Frontal cortex (tissue), 4 donors: ENCODE measurements around the gene WDFY4. TPM values are rescaled to one million over a fixed set of nuclear protein-coding genes. Genes with fewer than 3 reads are reported as not detected.

Experiments
- DNase-seq, 2 donors: peaks; one replicate each; pipeline ENCODE4 v3.0.0; 2012; ENCODE audit warnings: low spot score in 2 of 2
- FAIRE-seq: peaks from 2 replicates; lab custom pipeline; 2012; peaks lifted over from hg19 to GRCh38; lab: Jason Lieb, UNC
- total RNA-seq: library from RNA; depleted of rRNA; stranded (reverse); fragments of >200 nt; gene quantifications from one replicate; pipeline ENCODE4 v1.2.3, GENCODE V29; 2014
- donor health status: control.
- donor health status: control.
- donor health status: control.

WDFY4 gene
- total RNA-seq, 1 donor from 2014 or later = 0.41 TPM

DNA sequence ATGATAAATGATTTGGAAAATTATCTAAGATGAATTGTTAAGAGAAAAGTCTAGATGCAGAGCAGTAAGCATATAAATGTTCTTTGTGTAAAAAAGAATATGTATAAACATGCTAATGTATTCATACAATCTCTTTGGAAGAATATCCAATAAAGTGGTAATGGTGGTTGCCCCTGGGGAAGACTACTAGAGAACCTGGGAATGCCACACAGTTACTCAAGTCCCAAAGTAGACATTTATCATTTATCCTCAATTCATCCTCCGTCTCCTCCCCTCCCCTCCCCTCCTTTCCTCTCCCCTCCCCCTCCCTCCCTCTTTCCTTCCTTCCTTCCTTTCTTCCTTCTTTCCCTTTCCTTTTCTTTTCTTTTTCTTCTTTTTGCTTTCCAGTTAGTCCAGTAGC lies 203.3 kb downstream of the WDFY4 start:
- FAIRE-seq = no peak
- DNase-seq = no peak

DNA sequence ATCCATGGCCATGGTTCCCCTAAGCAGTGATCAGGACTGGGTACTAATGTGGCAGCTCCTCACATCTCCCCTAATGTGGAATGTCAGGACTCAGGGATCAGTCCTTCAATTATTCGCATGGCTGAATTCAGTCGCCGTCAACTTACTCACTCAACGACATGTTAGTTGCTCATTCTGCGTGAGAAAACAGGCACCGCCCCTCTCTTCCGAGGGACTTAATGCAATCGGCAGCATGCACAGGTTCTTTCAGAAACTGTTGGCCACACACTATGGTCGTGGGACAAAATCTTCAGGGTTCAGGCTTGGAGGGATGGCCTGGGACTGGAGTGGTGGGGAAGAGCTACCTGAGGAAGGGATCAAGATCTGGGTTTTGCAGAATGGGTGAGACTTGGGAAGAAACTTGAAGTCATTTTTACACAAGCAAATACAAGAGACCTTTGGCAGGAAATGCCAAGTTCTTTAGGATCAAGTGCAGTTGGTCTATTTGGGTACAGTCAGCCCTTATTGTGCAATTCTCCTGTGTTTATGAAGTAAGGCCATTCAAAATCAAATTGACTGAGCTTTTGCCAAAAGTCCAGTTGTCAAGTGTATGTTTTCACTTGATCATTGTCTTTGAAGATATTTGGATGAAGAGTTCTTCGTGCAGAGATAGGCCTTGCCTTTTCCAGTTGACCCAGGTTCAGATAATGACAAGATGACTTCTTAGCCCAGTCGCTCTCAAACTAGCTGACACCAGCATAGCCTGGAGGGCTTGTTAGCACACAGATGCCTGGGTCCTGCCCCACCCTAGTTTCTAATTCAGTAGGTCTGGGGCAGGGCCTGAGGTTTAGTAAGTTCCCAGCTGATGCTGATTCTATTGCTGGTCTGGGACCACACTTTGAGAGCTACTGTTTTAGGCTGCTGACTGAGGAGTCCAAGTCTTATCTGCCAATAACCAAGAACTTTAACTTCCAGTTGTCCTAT lies 206.5 kb downstream of the WDFY4 start:
- FAIRE-seq (no peak), DNase-seq (no peak)

DNA sequence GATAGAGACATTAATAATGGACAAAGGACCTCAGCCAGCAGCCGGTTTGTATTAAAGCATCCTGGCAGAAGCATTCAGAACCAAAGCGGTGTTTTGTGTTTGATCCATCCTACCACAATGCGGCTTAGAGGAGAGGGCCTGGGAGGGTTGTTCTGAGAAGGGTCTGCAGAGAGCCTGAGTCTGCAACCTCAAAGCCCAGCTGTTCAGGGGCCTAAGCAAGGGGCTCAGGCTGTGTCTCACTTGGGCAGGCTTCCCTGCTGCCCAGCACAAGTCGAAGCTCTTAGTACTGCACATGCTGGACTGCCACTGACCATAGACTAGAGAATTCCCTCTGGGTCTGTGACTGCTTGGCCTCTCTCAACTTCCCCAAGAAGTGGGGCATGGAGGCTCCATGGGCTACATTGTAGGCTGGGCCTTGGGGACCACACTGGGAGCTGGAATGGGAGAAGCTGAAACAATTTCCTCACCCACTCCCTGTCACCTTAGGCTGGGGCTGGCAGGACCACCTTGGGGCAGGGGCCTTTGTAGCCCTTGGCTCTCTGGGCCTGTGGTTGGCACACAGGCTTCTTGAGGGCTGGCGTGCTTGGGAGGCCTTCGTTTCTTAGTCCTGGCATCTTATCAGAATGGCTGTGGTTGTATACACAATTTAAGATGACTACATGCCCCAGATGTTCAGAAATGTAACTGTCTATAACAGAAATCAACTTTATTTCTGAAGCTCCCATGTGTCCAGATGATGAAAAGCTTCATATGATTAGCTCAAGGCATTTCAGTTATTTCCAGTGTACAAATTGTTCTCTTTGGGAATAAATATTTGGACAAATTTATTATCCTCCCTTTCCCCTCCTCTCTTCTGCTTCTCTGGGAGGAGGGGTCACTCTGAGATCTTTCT lies 210.5 kb downstream of the WDFY4 start:
- no peak for DNase-seq
- no peak for FAIRE-seq

DNA sequence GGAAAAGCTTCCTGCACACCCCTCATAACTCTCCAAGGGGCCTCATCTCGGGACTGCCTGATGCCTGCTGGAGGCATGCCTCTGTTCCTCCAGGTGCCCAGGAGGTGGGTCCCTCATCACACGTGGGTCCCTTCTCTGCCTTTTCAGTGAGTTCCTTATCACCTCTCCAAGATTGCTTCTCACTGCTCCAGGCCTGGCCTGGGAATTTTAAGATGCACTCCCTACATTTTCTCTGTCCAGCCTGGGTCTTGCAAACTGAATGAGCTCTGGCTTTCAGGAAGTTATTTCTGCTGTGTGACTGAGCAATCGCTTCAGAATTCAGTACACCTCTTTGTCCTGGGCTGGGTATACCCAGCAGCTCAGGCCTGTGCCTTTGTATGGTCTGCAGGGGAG lies 211.1 kb downstream of the WDFY4 start:
- no peak for FAIRE-seq
- no peak for DNase-seq

DNA sequence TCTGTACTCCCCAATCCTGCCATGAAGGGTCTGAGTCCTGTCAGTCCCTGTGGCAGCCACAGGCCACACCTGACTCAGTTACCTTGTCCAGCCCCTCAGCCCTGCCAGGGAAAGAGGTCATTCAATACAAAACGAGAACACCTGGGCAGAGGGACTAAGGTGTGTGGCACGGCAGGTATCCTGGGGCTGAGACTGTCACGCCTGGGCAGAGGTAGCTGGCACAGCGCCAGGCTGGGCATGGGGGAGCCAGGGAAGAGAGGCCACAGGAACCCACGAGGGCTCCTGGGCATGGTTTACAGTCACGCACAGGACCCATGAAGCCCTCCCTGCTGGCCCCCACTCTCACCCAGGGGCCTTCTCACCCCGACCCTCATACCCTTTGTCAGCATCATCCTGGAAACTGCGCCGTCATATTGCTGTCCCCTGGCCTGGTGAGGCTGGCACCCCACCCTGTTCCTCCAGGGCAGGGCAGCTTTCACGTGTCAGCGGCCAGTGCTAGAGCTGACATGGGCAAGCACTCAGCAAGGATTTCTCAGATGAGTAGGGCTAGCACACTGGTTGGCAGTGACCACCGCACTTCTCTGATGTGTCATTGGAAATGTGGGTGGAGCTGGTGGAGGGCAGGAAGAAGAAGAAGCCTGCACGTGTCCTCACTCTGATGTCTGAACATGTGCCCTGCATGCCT lies 212.2 kb downstream of the WDFY4 start:
- DNase-seq = no peak

DNA sequence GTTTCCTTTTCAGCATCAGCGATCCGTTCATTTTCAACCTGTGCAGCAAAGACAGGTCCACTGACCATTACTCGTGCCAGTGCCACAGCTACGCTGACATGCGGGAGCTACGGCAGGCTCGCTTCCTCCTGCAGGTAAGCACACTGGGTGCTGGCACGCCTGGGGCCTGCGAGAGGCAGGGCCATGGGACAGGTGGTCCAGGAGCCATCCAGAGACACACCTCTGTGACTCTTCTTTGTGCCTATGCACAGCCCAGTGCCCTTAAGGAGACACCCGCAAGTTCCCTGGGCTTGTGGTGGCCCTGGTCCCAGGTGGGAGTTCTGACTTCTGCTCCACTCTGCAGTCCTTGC lies 212.7 kb downstream of the WDFY4 start:
- FAIRE-seq (no peak), DNase-seq (no peak)

More for the DNA sequence above, 212.2 kb downstream of the WDFY4 start:
- FAIRE-seq = no peak

DNA sequence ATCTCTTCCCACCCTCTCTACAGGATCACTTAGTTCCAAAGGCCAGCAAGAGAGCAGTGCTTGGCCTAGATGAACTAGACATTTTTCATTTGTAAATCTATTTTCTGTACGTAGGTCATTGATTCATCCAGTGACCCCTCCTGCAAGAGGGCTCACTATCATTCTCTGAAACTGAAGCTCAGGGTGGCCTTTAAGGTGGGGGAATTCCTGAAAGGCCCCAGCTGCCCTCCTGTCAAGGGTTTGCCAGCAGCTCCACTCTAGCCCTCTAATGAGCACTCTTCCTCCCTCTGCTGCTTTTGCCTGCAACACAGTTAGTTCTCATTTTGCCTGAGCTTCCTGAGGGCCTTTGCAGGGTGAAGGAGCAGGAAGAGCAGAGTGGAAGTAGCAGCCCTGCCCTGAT lies 213.8 kb downstream of the WDFY4 start:
- DNase-seq = no peak
- FAIRE-seq = no peak

DNA sequence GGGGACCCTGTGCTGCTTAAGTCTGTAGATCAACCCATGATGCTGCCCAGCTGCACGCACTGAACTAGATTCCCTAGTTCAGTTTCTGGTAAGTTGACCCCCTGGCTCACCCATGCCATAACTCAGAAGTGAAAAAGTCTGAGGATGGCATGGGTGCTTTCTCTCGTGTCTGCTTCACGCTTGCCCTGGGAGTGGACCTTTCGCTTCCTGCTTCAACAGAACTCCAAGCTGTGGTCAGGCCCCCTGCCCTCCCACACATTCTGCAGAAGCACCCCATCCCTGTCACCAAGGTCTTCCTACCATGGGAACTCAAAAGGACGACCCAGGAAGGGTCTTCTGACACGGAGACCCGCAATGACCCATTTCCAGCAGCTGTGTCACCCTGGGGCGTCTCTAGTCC lies 215.1 kb downstream of the WDFY4 start:
- FAIRE-seq (no peak), DNase-seq (no peak)

DNA sequence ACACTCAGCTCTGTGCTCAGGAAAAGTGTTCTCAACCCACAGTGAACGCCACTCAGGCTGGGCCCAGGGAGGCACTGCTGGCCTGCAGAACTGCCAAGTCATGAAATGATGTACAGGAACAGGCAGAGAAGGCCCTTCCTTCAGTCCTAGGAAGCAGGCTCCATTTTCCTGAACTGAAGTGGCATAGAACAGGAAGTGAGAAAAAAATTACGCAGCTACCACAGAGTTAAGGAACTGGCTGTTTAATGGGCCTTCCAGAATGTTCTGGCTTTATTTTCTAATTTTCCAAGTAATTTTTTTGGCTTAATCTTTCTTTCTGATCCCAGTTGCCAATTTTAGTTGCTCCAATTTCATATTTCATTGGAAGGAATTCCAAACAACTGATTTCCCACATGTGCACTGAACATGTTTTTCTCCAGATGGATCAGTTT lies 215.7 kb downstream of the WDFY4 start:
- FAIRE-seq = no peak
- DNase-seq = no peak

DNA sequence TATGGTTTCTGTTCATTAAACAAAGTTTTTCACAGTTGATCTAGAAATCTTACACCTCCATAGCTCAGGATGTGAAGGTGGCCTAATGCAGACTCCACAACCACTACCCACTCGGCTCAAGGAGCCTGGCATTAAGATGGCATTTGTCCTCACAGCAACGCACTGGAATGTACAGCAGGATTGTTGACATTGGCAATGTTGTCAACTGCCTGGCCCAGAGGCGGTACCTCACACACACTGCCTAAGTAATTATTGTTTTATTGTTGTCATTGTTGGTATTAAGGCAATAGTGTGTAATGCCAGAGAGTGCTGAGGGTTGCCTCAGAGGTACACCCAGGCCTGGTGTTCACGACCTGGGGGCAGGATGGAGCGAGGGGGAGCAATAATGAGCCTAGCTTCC lies 216.6 kb downstream of the WDFY4 start:
- FAIRE-seq = no peak
- DNase-seq = no peak

DNA sequence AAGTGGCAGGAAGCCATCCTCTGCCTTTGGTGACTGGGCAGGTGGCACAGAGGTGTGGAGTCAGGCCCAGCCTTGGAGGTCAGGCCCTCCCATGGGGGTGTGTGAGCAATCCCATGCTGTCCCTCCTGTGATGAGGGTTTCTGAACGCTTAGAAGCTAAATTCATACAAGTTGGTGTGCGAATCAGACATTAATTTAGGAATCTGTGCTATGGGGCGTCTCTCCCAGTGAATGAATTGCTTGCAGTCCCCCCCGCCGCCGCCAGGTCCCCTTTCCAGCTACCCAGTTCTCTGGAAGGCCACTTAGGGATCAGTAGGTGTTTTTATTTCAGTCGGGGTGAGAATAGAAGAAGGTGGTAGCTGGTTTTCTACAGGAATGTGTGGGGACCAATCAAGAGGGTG lies 217.4 kb downstream of the WDFY4 start:
- DNase-seq = no peak
- FAIRE-seq = no peak

DNA sequence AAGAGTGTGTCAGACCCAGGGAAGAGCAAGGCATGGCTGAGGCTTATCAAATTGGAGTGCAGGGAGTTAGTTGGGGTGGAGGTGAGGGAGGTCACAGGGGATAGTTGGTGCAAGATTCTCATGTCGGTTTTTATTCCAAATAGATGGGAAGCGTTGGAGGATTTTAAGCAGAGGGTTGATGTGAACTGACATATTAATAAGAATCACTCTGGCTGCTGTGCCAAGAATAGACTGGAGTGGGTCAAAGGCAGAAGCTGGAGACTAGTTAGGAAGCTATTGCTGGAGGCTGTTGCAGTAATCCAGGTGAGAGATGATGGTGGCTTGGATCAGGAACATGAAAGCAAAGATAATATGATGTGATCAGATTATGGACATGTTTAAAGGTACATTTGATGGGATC lies 218.5 kb downstream of the WDFY4 start:
- FAIRE-seq (no peak), DNase-seq (no peak)

DNA sequence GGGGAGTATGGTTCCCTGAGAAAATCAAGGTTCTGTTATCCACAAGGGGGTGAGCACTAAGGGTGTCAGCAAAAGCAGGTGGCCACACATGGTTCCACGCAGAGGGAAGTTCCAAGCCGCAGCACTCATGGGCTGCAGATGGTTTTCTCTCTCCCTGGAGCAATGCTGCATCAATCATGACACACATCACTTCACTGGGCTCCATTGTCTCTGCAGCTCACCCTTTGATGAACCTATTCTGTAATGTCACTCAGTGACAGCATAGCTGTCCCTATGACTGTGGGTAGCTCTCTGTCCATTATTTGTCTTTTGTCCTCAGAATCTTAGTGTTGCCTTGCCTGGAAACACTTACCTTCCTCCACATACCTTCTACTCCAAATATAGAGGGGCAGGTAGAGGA lies 220.2 kb downstream of the WDFY4 start:
- FAIRE-seq = no peak
- no peak for DNase-seq

DNA sequence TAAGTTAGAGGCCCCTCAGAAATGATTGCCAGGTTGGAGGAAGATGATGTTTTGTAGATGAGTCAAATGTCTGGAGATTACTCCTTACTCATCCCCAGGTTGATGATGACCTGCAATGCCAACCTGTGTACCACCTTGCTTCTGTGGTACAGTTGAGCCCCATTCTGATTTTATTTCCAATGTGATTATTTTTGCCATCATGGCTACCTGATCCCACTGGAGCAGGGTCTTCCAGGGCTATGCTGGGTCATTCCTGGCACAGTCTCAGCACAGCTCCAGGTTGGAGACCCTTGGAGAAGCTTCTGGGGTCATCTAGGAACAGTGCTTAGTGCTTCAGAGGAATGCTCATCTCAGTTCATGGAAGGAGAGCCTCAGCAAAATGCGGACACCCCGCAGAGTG lies 220.6 kb downstream of the WDFY4 start:
- FAIRE-seq = no peak
- no peak for DNase-seq

DNA sequence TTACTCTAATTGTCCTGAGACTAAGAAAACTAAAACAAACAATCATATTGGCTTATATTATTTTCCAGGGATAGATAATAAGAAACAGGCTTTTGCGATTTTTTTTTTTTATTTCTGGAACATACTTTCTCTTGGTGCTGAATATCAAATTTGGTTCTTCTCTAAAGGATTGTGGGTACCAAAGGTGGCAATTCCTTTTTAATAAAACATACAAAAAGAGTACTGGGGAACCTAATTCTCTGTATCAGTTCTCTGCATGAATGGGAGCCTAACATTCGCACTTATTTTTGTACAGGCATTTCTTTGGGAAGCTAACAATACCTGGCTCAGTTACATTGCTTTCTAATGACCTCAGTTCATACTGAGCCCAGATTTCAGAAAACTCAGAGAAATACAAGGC lies 222.2 kb downstream of the WDFY4 start:
- FAIRE-seq (no peak), DNase-seq (no peak)

DNA sequence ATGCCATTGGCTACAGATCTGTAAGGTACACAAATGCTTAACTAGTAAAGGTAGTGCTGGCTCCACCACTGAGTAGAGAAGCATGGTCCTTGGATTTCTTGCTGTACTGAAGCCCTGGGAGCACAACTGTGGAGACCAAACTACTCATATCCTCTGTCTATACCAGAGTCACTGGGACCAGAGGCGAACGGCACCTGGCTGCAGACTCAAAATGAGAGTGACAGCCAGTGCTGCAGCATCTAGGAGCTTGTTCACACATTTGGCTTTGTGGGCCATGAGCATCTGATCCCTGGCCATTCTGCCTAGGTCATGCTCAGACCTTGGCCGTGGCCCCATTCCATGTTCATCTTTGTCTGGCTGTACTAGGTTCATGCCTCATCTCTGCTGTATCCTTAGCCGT lies 223.1 kb downstream of the WDFY4 start:
- FAIRE-seq (no peak), DNase-seq (no peak)

DNA sequence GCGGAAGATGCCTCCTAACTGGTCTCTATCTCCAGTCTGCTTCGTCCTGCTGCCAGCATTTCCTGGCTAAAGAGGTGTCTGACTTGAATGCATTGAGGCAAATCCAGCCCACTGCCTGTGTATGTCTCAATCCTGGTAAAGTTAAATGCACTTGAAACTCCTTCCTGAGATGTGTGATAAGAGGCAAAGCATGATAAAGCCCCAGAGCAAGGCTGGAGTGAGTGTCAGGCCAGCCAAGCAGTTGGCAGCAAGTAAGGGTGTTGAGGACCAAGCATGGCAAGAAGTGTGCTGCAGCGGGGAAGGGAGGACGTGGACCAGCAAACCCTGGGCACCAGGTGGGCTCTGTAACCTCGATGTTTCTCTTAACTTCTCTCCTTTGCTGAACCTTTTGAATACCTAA lies 225.9 kb downstream of the WDFY4 start:
- DNase-seq (no peak), FAIRE-seq (no peak)

DNA sequence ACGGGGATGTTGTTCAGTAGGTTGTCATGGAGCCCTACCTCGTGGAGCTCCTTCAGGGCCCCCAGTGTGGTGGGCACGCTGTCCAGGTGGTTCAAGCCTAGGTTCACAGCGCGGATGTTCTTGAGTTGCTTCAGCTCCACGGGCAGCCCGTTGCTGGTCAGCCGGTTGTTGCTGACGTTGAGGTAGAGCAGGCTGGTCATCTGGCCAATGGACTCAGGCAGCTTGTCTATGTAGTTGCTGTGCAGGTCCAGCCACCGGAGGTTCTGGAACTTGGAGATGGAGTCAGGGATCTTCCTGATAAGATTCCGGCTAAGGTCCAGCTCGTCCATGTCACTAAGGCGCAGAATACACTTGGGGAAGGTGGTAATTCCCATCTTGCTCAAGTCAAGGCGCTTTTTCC lies 229.0 kb downstream of the WDFY4 start:
- DNase-seq = no peak
- FAIRE-seq = no peak

DNA sequence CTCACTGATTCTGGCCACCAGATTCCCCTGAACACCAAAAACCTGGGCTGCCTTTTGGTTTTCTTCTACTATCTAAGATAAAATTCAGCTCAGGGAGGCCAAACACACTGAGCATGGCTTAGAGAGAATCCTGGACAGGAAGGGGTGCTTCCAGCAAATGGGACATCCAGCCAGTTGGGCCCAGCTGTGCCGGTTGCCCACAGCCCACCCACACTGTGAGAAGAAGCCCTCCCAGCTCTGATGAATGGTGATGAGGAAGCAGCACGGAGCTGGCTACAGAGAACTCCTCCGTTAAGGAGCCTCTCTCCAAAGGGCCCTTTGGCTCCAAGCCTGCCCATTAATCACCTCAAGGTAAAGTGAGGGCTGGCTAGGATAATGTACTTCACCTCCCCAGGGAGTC lies 239.1 kb downstream of the WDFY4 start:
- FAIRE-seq (no peak), DNase-seq (no peak)

DNA sequence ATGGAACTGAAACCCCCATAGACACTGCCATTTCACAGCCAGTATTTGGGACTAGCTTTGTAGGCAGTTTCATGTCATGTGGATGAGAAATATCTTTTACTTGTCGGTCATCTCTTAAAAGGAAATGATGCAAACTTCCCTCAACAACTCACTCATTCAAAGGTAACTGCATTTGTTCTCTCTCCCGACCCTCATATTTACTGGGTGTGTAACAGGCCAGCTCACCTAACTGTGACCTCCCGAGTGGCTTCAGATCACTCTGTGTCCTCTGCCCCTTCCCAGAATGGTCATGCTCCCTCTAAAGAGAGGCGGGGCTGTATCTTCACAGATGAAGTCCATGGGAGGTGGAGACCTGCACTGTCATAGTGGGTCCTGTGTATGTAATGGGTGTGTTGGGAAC lies 240.3 kb downstream of the WDFY4 start:
- no peak for FAIRE-seq
- no peak for DNase-seq
